Brain pericyte (primary cell): ENCODE measurements around the gene PSEN1.

ENCODE experiments used
- DNase-seq: peaks from one replicate; pipeline ENCODE4 v3.0.0-alpha.2; 2012; ENCODE audit warnings: low read depth, low spot score

PSEN1 gene

GRCh38 chr14:73239393-73240241 is 103.3 kb downstream of the PSEN1 start:
- no peak for DNase-seq

GRCh38 chr14:73240816-73241480 is 104.6 kb downstream of the PSEN1 start:
- no peak for DNase-seq

- DNase-seq: no peak
Measured at GRCh38 chr14:73241481-73242165, 105.3 kb downstream of the PSEN1 start.

GRCh38 chr14:73242357-73242901 is 106.1 kb downstream of the PSEN1 start:
- DNase-seq: no peak

- DNase-seq: no peak
Measured at GRCh38 chr14:73243341-73243740, 107.0 kb downstream of the PSEN1 start.

- no peak for DNase-seq
Measured at GRCh38 chr14:73243748-73244147, 107.4 kb downstream of the PSEN1 start.

GRCh38 chr14:73244541-73245290 is 108.4 kb downstream of the PSEN1 start:
- no peak for DNase-seq

- DNase-seq: no peak
Measured at GRCh38 chr14:73245480-73246325, 109.4 kb downstream of the PSEN1 start.

- DNase-seq: no peak
Measured at GRCh38 chr14:73246387-73247150, 110.3 kb downstream of the PSEN1 start.

GRCh38 chr14:73248108-73248868 is 112.0 kb downstream of the PSEN1 start:
- DNase-seq: no peak

GRCh38 chr14:73249108-73249507 is 112.8 kb downstream of the PSEN1 start:
- DNase-seq: no peak

GRCh38 chr14:73249564-73250316 is 113.4 kb downstream of the PSEN1 start:
- DNase-seq: no peak

- DNase-seq: no peak
Measured at GRCh38 chr14:73250317-73250713, 114.0 kb downstream of the PSEN1 start.

- DNase-seq: no peak
Measured at GRCh38 chr14:73250781-73251500, 114.6 kb downstream of the PSEN1 start.

- no peak for DNase-seq
Measured at GRCh38 chr14:73251516-73252215, 115.4 kb downstream of the PSEN1 start.

GRCh38 chr14:73252491-73253322 is 116.4 kb downstream of the PSEN1 start:
- no peak for DNase-seq
